HEK293 (cell line): ENCODE data around the gene CRK.

ENCODE experiments used
- CTCF ChIA-PET: fragments of 350-600 bp; formaldehyde crosslinking; extraction: SDS; loops from one replicate; lab custom pipeline; 2021; ENCODE audit warnings: antibody characterized with exemption; lab: Yijun Ruan, JAX
- POLR2A ChIA-PET: fragments of 300-600 bp; formaldehyde crosslinking; extraction: SDS; loops from one replicate; lab custom pipeline; 2020; ENCODE audit warnings: antibody characterized with exemption, inconsistent platforms; lab: Yijun Ruan, JAX
- H3K27ac ChIP-seq: fragments of 200-500 bp; sonication (Bioruptor generic); 2 replicates; pipeline ENCODE4 v1.5.1; 2014; ENCODE audit warnings: low read depth, low read length, control low read depth, inconsistent platforms; ENCODE audit errors: extremely low read depth
- H3K36me3 ChIP-seq, 2 experiments: fragments of 200-500 bp in 1 of 2; sonication (Bioruptor generic) in 1 of 2; 1 replicate in 1 of 2; 2 replicates in 1 of 2; pipeline ENCODE4 v1.5.1; 2014 to 2017; ENCODE audit warnings: inconsistent platforms in 2 of 2, low read length in 2 of 2; ENCODE audit not compliant: control insufficient read depth in 2 of 2, insufficient read depth in 1 of 2
- H3K4me1 ChIP-seq: fragments of 200-500 bp; sonication (Bioruptor generic); 2 replicates; pipeline ENCODE4 v1.5.1; 2014; ENCODE audit warnings: mild to moderate bottlenecking, low read length, inconsistent platforms; ENCODE audit not compliant: control insufficient read depth, insufficient read depth
- H3K4me3 ChIP-seq: 2 replicates; pipeline ENCODE4 v1.5.1; 2011; ENCODE audit warnings: low read depth, mild to moderate bottlenecking, control low read depth, low read length, moderate library complexity
- H3K9me3 ChIP-seq: fragments of 200-500 bp; sonication (Bioruptor generic); 2 replicates; pipeline ENCODE4 v1.5.1; 2014; ENCODE audit warnings: low read depth, low read length, inconsistent platforms; ENCODE audit not compliant: control insufficient read depth, insufficient read depth
- EGR2 ChIP-seq: fragments of 450-650 bp; formaldehyde crosslinking; IDR thresholded peaks from 2 replicates; pipeline ENCODE4 v1.5.1; 2016; ENCODE audit warnings: low read depth, missing biosample characterization, missing genetic modification characterization
- SP3 ChIP-seq: fragments of 450-650 bp; formaldehyde crosslinking; IDR thresholded peaks from 2 replicates; pipeline ENCODE4 v1.5.1; 2016; ENCODE audit warnings: missing biosample characterization, missing genetic modification characterization
- TCF7L2 ChIP-seq: IDR thresholded peaks from 2 replicates; pipeline ENCODE4 v1.6.1; 2011; ENCODE audit warnings: low read depth, mild to moderate bottlenecking, inconsistent platforms, low read length, moderate library complexity, borderline replicate concordance
- WT1 ChIP-seq: fragments of 450-650 bp; formaldehyde crosslinking; IDR thresholded peaks from 2 replicates; pipeline ENCODE4 v1.5.1; 2016; ENCODE audit warnings: missing biosample characterization, missing genetic modification characterization
- ZBTB7A ChIP-seq: fragments of 450-650 bp; formaldehyde crosslinking; IDR thresholded peaks from 2 replicates; pipeline ENCODE4 v1.5.1; 2016; ENCODE audit warnings: low read depth, missing biosample characterization, missing genetic modification characterization
- ZNF132 ChIP-seq: fragments of 450-650 bp; formaldehyde crosslinking; IDR thresholded peaks from 2 replicates; pipeline ENCODE4 v1.5.1; 2017; ENCODE audit warnings: missing biosample characterization, missing genetic modification characterization, borderline replicate concordance
- ZNF155 ChIP-seq: fragments of 450-650 bp; formaldehyde crosslinking; IDR thresholded peaks from 2 replicates; pipeline ENCODE4 v1.5.1; 2016; ENCODE audit warnings: missing biosample characterization, missing genetic modification characterization
- ZNF184 ChIP-seq: fragments of 450-650 bp; IDR thresholded peaks from 2 replicates; pipeline ENCODE4 v1.5.1; 2018; ENCODE audit warnings: missing biosample characterization, mild to moderate bottlenecking, missing genetic modification characterization
- ZNF239 ChIP-seq: fragments of 450-650 bp; formaldehyde crosslinking; IDR thresholded peaks from 2 replicates; pipeline ENCODE4 v1.5.1; 2016; ENCODE audit warnings: missing biosample characterization, missing genetic modification characterization
- ZNF266 ChIP-seq: fragments of 450-650 bp; formaldehyde crosslinking; IDR thresholded peaks from 2 replicates; pipeline ENCODE4 v1.5.1; 2016; ENCODE audit warnings: missing biosample characterization, missing genetic modification characterization, low read depth
- ZNF433 ChIP-seq: fragments of 450-650 bp; formaldehyde crosslinking; IDR thresholded peaks from 2 replicates; pipeline ENCODE4 v1.5.1; 2016; ENCODE audit warnings: missing biosample characterization, missing genetic modification characterization, low read depth
- ZNF510 ChIP-seq: fragments of 450-650 bp; formaldehyde crosslinking; IDR thresholded peaks from 2 replicates; pipeline ENCODE4 v1.5.1; 2018; ENCODE audit warnings: mild to moderate bottlenecking, missing genetic modification characterization, missing biosample characterization; ENCODE audit not compliant: insufficient replicate concordance
- ZNF560 ChIP-seq: fragments of 450-650 bp; formaldehyde crosslinking; IDR thresholded peaks from 2 replicates; pipeline ENCODE4 v1.5.1; 2017; ENCODE audit warnings: missing biosample characterization, missing genetic modification characterization, borderline replicate concordance
- ZNF654 ChIP-seq: fragments of 450-650 bp; formaldehyde crosslinking; IDR thresholded peaks from 2 replicates; pipeline ENCODE4 v1.5.1; 2016; ENCODE audit warnings: low read depth, missing biosample characterization, missing genetic modification characterization
- ZNF677 ChIP-seq: fragments of 450-650 bp; IDR thresholded peaks from 2 replicates; pipeline ENCODE4 v1.5.0; 2018; ENCODE audit warnings: missing biosample characterization, mild to moderate bottlenecking, missing genetic modification characterization, moderate library complexity
- ZNF701 ChIP-seq: fragments of 450-650 bp; formaldehyde crosslinking; IDR thresholded peaks from 2 replicates; pipeline ENCODE4 v1.5.1; 2016; ENCODE audit warnings: missing biosample characterization, missing genetic modification characterization
- ZNF768 ChIP-seq: fragments of 450-650 bp; formaldehyde crosslinking; IDR thresholded peaks from 2 replicates; pipeline ENCODE4 v1.5.1; 2018; ENCODE audit warnings: missing biosample characterization, mild to moderate bottlenecking, missing genetic modification characterization
- ZNF792 ChIP-seq: fragments of 450-650 bp; formaldehyde crosslinking; IDR thresholded peaks from 2 replicates; pipeline ENCODE4 v1.5.1; 2016; ENCODE audit warnings: missing biosample characterization, missing genetic modification characterization
- ZNF837 ChIP-seq: fragments of 450-650 bp; formaldehyde crosslinking; IDR thresholded peaks from 2 replicates; pipeline ENCODE4 v1.5.1; 2016; ENCODE audit warnings: missing biosample characterization, missing genetic modification characterization
- ZSCAN30 ChIP-seq: fragments of 450-650 bp; IDR thresholded peaks from 2 replicates; pipeline ENCODE4 v1.5.1; 2018; ENCODE audit warnings: missing biosample characterization, mild to moderate bottlenecking, missing genetic modification characterization, moderate library complexity
- TF ChIP-seq, protein P1 (sequence below): fragments of 450-650 bp; formaldehyde crosslinking; IDR thresholded peaks from 2 replicates; pipeline ENCODE4 v1.5.1; 2017; ENCODE audit warnings: missing biosample characterization, missing genetic modification characterization
- TF ChIP-seq, protein P2 (sequence below): fragments of 450-650 bp; formaldehyde crosslinking; IDR thresholded peaks from 2 replicates; pipeline ENCODE4 v1.5.1; 2016; ENCODE audit warnings: missing biosample characterization, missing genetic modification characterization, borderline replicate concordance
- TF ChIP-seq, protein P3 (sequence below): sonication (generic); formaldehyde crosslinking; IDR thresholded peaks from 2 replicates; pipeline ENCODE4 v1.8.1; 2022; ENCODE audit warnings: mild to moderate bottlenecking, moderate library complexity, missing genetic modification reagents
- TF ChIP-seq, protein P4 (sequence below): fragments of 450-650 bp; formaldehyde crosslinking; IDR thresholded peaks from 2 replicates; pipeline ENCODE4 v1.5.1; 2017; ENCODE audit warnings: missing biosample characterization, missing genetic modification characterization
- TF ChIP-seq, protein P5 (sequence below): fragments of 450-650 bp; formaldehyde crosslinking; IDR thresholded peaks from 2 replicates; pipeline ENCODE4 v1.5.1; 2017; ENCODE audit warnings: missing biosample characterization, missing genetic modification characterization

The CRK gene

DNA sequence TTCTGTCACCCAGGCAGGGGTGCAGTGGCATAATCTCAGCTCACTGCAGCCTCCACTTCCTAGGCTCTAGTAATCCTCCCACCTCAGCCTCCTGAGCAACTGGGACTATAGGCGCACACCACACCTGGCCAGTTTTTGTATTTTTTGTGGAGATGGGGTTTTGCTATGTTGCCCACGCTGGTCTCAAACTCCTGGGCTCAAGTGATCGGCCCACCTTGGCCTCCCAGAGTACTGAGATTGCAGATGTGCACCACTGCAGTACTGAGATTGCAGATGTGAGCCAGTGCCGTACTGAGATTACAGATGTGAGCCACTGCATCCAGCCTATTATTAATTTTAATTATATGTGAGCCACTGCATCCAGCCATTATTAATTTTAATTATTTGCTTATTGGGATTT, 13.8 kb downstream of the CRK start:
- no peaks in the 10 kb centered on the region for H3K4me1 ChIP-seq
- no peak overlapping the region for H3K27ac ChIP-seq
- no peak overlapping the region for H3K4me3 ChIP-seq
- H3K9me3 ChIP-seq, result no peaks in the 10 kb centered on the region
- peaks cover 10 to 11% of the 10 kb centered on the region in 2 experiments; a peak in 2 of 3 replicates for H3K36me3 ChIP-seq
- CTCF ChIA-PET, result no interaction called here
- TF ChIP-seq ZNF701 (tag by site-specific recombination) (no peak), ZNF132 (no peak), ZNF184 (tag by site-specific recombination) (no peak), ZBTB7A (tag by site-specific recombination) (no peak), ZNF654 (tag by site-specific recombination) (no peak), SP3 (tag by site-specific recombination) (no peak), ZNF239 (no peak), ZNF837 (tag by site-specific recombination) (no peak)
- TF ChIP-seq, protein P1, sequence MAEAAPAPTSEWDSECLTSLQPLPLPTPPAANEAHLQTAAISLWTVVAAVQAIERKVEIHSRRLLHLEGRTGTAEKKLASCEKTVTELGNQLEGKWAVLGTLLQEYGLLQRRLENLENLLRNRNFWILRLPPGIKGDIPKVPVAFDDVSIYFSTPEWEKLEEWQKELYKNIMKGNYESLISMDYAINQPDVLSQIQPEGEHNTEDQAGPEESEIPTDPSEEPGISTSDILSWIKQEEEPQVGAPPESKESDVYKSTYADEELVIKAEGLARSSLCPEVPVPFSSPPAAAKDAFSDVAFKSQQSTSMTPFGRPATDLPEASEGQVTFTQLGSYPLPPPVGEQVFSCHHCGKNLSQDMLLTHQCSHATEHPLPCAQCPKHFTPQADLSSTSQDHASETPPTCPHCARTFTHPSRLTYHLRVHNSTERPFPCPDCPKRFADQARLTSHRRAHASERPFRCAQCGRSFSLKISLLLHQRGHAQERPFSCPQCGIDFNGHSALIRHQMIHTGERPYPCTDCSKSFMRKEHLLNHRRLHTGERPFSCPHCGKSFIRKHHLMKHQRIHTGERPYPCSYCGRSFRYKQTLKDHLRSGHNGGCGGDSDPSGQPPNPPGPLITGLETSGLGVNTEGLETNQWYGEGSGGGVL, result no peak
- TF ChIP-seq, protein P2, sequence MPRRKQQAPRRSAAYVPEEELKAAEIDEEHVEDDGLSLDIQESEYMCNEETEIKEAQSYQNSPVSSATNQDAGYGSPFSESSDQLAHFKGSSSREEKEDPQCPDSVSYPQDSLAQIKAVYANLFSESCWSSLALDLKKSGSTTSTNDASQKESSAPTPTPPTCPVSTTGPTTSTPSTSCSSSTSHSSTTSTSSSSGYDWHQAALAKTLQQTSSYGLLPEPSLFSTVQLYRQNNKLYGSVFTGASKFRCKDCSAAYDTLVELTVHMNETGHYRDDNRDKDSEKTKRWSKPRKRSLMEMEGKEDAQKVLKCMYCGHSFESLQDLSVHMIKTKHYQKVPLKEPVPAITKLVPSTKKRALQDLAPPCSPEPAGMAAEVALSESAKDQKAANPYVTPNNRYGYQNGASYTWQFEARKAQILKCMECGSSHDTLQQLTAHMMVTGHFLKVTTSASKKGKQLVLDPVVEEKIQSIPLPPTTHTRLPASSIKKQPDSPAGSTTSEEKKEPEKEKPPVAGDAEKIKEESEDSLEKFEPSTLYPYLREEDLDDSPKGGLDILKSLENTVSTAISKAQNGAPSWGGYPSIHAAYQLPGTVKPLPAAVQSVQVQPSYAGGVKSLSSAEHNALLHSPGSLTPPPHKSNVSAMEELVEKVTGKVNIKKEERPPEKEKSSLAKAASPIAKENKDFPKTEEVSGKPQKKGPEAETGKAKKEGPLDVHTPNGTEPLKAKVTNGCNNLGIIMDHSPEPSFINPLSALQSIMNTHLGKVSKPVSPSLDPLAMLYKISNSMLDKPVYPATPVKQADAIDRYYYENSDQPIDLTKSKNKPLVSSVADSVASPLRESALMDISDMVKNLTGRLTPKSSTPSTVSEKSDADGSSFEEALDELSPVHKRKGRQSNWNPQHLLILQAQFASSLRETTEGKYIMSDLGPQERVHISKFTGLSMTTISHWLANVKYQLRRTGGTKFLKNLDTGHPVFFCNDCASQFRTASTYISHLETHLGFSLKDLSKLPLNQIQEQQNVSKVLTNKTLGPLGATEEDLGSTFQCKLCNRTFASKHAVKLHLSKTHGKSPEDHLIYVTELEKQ (tag by site-specific recombination), result no peak
- POLR2A ChIA-PET, result interaction anchor here (2.4 kb wide), 1 partner anchor 12 kb away, joined by 9 read pairs; no protein-coding TSS in a partner anchor

DNA sequence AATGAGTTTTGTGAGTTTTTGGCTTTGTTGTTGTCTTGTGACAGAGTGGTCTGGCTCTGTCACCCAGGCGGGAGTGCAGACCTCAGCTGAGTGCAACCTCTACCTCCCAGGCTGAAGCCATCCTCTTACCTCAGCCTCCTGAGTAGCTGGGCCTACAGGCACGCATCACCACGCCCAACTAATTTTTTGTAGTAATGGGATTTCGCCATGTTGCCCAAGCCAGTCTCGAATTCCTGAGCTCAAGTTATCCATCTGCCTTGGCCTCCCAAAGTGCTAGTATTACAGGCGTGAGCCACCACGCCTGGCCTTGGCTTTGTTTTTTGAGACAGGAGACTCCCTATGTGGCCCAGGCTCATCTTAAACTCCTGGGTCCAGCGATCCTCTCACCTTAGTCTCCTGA, 15.1 kb downstream of the CRK start:
- no peak overlapping the region for H3K27ac ChIP-seq
- TF ChIP-seq ZNF560 (tag by site-specific recombination) (no peak), TCF7L2 (no peak), ZNF510 (tag by site-specific recombination) (no peak), WT1 (tag by site-specific recombination) (no peak), EGR2 (tag by site-specific recombination) (no peak), ZNF266 (tag by site-specific recombination) (no peak), ZNF792 (tag by site-specific recombination) (no peak), ZNF433 (no peak), ZNF768 (tag by site-specific recombination) (no peak), ZNF837 (tag by site-specific recombination) (no peak), ZNF155 (tag by site-specific recombination) (no peak), ZNF677 (tag by site-specific recombination) (no peak), ZNF184 (tag by site-specific recombination) (no peak), ZSCAN30 (tag by site-specific recombination) (no peak)
- TF ChIP-seq, protein P3, sequence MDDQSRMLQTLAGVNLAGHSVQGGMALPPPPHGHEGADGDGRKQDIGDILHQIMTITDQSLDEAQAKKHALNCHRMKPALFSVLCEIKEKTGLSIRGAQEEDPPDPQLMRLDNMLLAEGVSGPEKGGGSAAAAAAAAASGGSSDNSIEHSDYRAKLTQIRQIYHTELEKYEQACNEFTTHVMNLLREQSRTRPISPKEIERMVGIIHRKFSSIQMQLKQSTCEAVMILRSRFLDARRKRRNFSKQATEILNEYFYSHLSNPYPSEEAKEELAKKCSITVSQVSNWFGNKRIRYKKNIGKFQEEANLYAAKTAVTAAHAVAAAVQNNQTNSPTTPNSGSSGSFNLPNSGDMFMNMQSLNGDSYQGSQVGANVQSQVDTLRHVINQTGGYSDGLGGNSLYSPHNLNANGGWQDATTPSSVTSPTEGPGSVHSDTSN, result no peak
- TF ChIP-seq, protein P4, sequence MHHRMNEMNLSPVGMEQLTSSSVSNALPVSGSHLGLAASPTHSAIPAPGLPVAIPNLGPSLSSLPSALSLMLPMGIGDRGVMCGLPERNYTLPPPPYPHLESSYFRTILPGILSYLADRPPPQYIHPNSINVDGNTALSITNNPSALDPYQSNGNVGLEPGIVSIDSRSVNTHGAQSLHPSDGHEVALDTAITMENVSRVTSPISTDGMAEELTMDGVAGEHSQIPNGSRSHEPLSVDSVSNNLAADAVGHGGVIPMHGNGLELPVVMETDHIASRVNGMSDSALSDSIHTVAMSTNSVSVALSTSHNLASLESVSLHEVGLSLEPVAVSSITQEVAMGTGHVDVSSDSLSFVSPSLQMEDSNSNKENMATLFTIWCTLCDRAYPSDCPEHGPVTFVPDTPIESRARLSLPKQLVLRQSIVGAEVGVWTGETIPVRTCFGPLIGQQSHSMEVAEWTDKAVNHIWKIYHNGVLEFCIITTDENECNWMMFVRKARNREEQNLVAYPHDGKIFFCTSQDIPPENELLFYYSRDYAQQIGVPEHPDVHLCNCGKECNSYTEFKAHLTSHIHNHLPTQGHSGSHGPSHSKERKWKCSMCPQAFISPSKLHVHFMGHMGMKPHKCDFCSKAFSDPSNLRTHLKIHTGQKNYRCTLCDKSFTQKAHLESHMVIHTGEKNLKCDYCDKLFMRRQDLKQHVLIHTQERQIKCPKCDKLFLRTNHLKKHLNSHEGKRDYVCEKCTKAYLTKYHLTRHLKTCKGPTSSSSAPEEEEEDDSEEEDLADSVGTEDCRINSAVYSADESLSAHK (tag by site-specific recombination), result no peak
- TF ChIP-seq, protein P5, sequence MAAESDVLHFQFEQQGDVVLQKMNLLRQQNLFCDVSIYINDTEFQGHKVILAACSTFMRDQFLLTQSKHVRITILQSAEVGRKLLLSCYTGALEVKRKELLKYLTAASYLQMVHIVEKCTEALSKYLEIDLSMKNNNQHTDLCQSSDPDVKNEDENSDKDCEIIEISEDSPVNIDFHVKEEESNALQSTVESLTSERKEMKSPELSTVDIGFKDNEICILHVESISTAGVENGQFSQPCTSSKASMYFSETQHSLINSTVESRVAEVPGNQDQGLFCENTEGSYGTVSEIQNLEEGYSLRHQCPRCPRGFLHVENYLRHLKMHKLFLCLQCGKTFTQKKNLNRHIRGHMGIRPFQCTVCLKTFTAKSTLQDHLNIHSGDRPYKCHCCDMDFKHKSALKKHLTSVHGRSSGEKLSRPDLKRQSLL, result no peak
- TF ChIP-seq, all 188 proteins: peak for 0
- no peaks in the 10 kb centered on the region for H3K4me1 ChIP-seq
- ChIA-PET POLR2A (interaction anchor here (0.6 kb wide), 1 partner anchor 65 kb away, joined by 3 read pairs; no protein-coding TSS in a partner anchor), CTCF (interaction anchor here (0.6 to 0.7 kb wide), 3 partner anchors 8 to 76 kb away, joined by 3 to 5 read pairs (median 4); no protein-coding TSS in a partner anchor)
- no peaks in the 10 kb centered on the region for H3K9me3 ChIP-seq
- H3K4me3 ChIP-seq, result no peak overlapping the region
- peaks cover 20 to 22% of the 10 kb centered on the region in 2 experiments for H3K36me3 ChIP-seq
